Mucosa of rectum (tissue), 2 donors: ENCODE data around the gene PSME3IP1.

Source experiments
- H3K27ac ChIP-seq, 2 donors: one replicate each; pipeline ENCODE4 v1.7.0; 2013; ENCODE audit warnings: inconsistent platforms in 2 of 2, low read depth in 2 of 2, low read length in 2 of 2
- H3K27me3 ChIP-seq, 2 donors: one replicate each; pipeline ENCODE4 v1.7.0; 2013; ENCODE audit warnings: low read length in 2 of 2; ENCODE audit not compliant: control insufficient read depth in 2 of 2, insufficient read depth in 2 of 2
- H3K36me3 ChIP-seq, 2 donors: one replicate each; pipeline ENCODE4 v1.7.0; 2013; ENCODE audit warnings: low read length in 2 of 2; ENCODE audit not compliant: control insufficient read depth in 2 of 2, insufficient read depth in 2 of 2
- H3K4me1 ChIP-seq, 2 donors: one replicate each; pipeline ENCODE4 v1.7.0; 2013; ENCODE audit warnings: low read length in 2 of 2, mild to moderate bottlenecking in 1 of 2; ENCODE audit not compliant: control insufficient read depth in 2 of 2, insufficient read depth in 2 of 2
- H3K4me3 ChIP-seq, 2 donors: one replicate each; pipeline ENCODE4 v1.7.0; 2013; ENCODE audit warnings: low read length in 2 of 2
- H3K9ac ChIP-seq, 2 donors: one replicate each; pipeline ENCODE4 v1.7.0; 2013; ENCODE audit warnings: low read length in 2 of 2, low read depth in 1 of 2, mild to moderate bottlenecking in 1 of 2
- H3K9me3 ChIP-seq, 2 donors: one replicate each; pipeline ENCODE4 v1.7.0; 2013; ENCODE audit warnings: low read length in 2 of 2; ENCODE audit not compliant: control insufficient read depth in 2 of 2
- donor health status: healthy.
- donor health status: Normal muscosa, but diverticular disease.

Gene PSME3IP1

DNA sequence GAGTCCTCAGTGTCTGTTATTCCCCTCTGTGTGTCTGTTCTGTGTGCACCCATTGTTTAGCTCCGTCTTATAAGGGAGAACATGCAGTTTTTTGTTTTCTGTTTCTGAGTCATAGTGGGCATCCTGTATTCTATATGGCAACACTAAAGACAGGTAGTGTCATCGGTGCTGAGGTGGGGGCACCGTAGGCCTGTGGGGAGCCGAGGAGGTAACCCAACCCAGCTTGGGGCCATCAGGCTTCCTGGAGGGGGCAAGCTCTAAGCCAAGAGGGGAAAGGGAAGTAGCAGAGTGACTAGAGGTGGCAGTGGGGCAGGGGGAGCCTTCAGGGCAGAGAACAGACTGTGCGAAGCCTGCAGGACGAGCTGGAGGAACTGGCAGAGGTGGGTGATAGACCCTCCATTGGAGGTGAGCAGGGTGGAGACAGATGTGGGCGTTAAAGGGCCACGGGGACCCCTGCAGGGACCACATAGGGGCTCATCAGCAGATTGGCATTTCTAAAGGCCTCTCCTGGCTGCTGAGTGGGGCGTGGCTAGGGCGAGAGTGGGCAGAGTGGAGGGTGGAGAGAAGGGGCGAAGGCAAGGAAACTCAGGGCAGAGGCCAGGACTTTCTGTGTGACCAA, 57.0 kb downstream of the PSME3IP1 start:
- H3K9ac ChIP-seq: no peak overlapping the region
- H3K9me3 ChIP-seq: no peaks in the 10 kb centered on the region
- H3K4me1 ChIP-seq: peaks cover 25 to 35% of the 10 kb centered on the region in 2 donors
- H3K27ac ChIP-seq: no peak overlapping the region
- H3K4me3 ChIP-seq: no peak overlapping the region
- no peaks in the 10 kb centered on the region for H3K27me3 ChIP-seq
- peaks cover 0 to 12% of the 10 kb centered on the region in 2 donors for H3K36me3 ChIP-seq

DNA sequence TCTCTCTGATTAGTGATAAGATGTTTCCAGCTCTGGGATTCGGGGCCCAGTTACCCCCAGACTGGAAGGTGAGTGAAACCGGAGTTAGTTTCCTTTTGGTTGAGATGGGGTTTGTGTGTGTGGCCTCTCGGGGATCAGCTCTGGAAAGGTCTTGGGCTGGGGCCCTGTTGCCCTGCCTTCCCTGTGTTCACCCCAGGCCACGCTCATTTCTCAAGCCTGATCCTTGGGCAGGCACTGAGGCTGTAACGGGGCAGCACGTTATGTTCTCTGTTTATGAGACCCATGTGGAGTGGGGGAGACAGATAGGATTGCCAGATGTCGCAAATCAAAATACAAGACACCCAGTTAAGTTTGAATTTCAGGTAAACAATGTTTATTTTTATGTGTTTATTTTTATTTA, 58.0 kb downstream of the PSME3IP1 start:
- Histone ChIP-seq H3K27me3 (no peaks in the 10 kb centered on the region), H3K4me3 (no peak overlapping the region), H3K4me1 (peaks cover 17 to 26% of the 10 kb centered on the region in 2 donors), H3K9me3 (no peaks in the 10 kb centered on the region), H3K9ac (no peak overlapping the region), H3K27ac (no peak overlapping the region), H3K36me3 (peaks cover 0 to 20% of the 10 kb centered on the region in 2 donors)

DNA sequence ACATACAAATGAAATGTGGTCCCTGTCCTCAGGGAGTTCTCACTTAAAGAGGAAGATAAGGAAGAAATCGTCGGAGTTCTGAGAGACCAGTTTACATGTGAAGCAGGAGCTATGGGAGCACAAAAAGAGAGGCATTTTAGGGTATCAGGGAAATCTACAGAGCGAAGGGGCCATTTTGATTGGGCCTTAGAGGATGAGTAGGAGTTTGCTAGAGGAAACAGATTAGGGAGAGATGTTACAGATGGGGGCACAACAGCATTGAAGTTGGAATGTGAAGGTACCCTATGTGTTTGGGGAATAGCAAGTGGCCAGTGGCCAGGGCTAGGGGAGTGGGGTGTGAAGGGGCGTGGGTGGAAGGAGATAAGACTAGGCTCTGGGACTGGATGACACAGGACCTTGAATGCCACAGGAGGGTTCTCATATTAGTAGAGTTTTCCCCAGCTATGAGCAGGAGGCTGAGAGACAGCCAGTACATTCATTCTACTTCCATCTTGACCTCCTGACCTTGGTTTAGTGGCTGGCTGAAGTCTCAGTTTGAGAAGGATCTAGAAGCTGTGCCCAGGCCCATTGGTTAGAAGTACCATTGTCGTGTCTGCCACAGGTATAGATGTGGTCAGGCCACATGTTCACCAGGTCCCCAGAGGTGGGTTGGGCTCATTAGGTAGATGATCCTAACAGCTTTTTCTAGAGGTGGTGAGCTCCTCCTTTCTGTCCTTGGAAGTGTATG, 58.6 kb downstream of the PSME3IP1 start:
- Histone ChIP-seq H3K4me1 (peaks cover 11 to 19% of the 10 kb centered on the region in 2 donors), H3K4me3 (no peak overlapping the region), H3K27ac (no peak overlapping the region), H3K36me3 (peaks cover under 1 to 20% of the 10 kb centered on the region in 2 donors), H3K9ac (no peak overlapping the region), H3K27me3 (no peaks in the 10 kb centered on the region), H3K9me3 (no peaks in the 10 kb centered on the region)

GRCh38 chr16:57126411-57126810, 59.4 kb downstream of the PSME3IP1 start:
- Histone ChIP-seq H3K4me1 (peaks cover 5 to 12% of the 10 kb centered on the region in 2 donors), H3K4me3 (no peak overlapping the region), H3K27me3 (no peaks in the 10 kb centered on the region), H3K27ac (no peak overlapping the region), H3K9me3 (no peaks in the 10 kb centered on the region), H3K9ac (no peak overlapping the region), H3K36me3 (peaks cover 8 to 25% of the 10 kb centered on the region in 2 donors)

DNA sequence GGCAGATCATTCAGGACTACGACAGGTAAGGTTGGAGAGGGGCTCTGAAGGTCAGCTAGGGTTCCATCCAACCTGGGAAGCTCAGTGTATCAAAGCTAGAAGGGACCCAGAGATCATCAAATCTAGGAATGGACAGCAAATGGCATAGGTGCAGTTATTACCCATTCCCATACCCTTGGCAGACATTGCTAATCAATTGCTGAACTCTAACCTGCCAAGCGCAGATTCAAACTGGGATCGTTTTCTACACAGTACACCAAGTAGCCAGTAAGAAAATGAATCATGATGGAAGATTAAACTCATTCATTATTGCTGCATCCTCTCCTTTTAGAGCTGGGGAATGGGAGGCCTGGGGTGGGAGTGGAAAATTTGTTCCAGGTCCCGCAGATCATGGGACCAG, 59.9 kb downstream of the PSME3IP1 start:
- no peak overlapping the region for H3K9ac ChIP-seq
- peaks cover 5 to 7% of the 10 kb centered on the region in 2 donors for H3K4me1 ChIP-seq
- H3K36me3 ChIP-seq: peaks cover 13 to 26% of the 10 kb centered on the region in 2 donors
- no peaks in the 10 kb centered on the region for H3K27me3 ChIP-seq
- no peak overlapping the region for H3K27ac ChIP-seq
- no peak overlapping the region for H3K4me3 ChIP-seq
- H3K9me3 ChIP-seq: no peaks in the 10 kb centered on the region

DNA sequence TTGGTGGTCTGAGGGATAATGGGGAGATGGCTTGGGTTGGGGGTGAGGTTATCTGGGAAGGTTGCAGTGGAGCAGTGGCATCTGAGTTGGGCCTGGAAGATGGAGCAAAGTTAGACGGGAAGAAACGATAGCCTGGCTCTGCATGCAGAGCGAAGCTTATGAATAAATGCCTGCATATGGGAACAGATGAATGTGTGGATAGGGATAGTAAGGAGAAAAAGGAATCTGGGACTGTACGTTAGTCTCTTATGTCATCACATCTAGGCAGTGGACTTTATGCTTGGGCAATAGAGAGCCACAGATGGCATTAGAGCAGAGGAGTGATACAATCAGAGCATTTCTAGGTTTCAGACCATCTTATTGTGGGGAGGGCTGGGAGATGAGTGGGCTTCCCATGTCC, 60.5 kb downstream of the PSME3IP1 start:
- Histone ChIP-seq H3K9ac (no peak overlapping the region), H3K36me3 (peaks cover 19 to 31% of the 10 kb centered on the region in 2 donors), H3K4me3 (no peak overlapping the region), H3K27me3 (no peaks in the 10 kb centered on the region), H3K4me1 (peaks cover 1 to 2% of the 10 kb centered on the region in 2 donors), H3K27ac (no peak overlapping the region), H3K9me3 (no peaks in the 10 kb centered on the region)

DNA sequence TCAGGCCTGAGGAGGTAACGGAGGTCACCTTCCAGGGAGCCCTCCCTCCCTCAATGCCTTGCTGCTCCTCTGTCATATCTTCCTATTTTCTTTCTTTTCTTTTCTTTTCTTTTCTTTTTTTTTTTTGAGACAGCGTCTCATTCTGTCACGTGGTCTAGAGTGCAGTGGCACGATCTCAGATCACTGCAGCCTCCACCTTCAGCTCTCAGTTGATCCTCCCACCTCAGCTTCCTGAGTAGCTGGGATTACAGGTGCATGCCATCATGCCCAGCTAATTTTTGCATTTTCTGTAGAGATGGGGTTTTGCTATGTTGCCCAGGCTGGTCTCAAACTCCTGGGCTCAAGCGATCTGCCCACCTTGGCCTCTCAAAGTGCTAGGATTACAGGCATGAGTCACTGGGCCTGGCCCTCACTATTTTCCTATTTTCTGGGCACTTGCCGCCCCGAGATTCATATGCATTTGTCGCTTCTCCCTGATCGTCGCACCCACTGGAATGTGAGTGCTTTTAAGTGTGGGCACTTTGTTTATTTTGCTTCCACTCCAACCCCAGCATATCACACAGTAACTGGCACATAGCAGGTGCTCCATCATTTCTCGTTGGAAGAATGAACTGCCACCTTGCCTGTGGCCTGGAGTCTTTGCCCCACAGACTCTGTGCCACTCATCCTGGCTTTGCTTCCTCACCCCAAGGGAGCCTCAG, 61.7 kb downstream of the PSME3IP1 start:
- no peaks in the 10 kb centered on the region for H3K9me3 ChIP-seq
- H3K4me1 ChIP-seq: no peaks in the 10 kb centered on the region
- H3K27me3 ChIP-seq: no peaks in the 10 kb centered on the region
- H3K9ac ChIP-seq: no peak overlapping the region
- peaks cover 25 to 36% of the 10 kb centered on the region in 2 donors for H3K36me3 ChIP-seq
- no peak overlapping the region for H3K27ac ChIP-seq
- H3K4me3 ChIP-seq: no peak overlapping the region

- no peaks in the 10 kb centered on the region for H3K27me3 ChIP-seq
- peaks cover 27 to 38% of the 10 kb centered on the region in 2 donors for H3K36me3 ChIP-seq
- H3K9ac ChIP-seq: no peak overlapping the region
- H3K27ac ChIP-seq: no peak overlapping the region
- H3K4me1 ChIP-seq: no peaks in the 10 kb centered on the region
- no peak overlapping the region for H3K4me3 ChIP-seq
- H3K9me3 ChIP-seq: no peaks in the 10 kb centered on the region
Observed at GRCh38 chr16:57123216-57123973, 62.4 kb downstream of the PSME3IP1 start.

DNA sequence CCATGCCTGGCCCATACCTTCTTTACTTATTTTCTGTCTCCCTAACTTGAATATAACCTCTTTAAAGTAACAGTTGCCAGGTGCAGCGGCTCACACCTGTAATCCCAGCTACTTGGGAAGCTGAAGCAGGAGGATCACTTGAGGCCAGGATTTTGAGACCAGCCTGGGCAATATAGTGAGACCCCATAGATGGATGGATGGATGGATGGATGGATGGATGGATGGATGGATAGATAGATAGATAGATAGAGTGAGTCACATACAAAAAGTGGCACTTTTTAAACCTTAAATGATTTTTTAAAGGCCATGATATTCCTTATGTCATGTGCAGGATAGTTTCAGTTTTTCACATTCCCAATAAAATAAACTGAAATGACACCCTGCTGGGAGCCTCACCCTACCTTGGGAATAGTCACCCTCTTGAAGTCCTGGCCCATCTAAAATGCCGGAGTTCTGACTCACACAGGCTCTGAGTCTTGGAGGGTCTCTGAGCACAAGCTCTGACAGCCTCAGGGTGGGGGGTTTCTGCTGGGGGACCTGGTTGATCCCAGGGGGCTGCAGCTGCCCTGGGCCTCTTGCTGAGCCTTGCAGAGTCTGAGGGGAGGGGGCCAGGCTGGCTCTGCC, 67.3 kb downstream of the PSME3IP1 start:
- H3K9ac ChIP-seq: no peak overlapping the region
- peaks cover 0 to 2% of the 10 kb centered on the region in 2 donors for H3K4me1 ChIP-seq
- peaks cover 49 to 57% of the 10 kb centered on the region in 2 donors for H3K36me3 ChIP-seq
- no peaks in the 10 kb centered on the region for H3K27me3 ChIP-seq
- H3K27ac ChIP-seq: no peak overlapping the region
- no peak overlapping the region for H3K4me3 ChIP-seq
- H3K9me3 ChIP-seq: no peaks in the 10 kb centered on the region
